H1 (cell line): ENCODE measurements around the gene APPL2. TPM values are rescaled to one million over a fixed set of nuclear protein-coding genes. Genes with fewer than 3 reads are reported as not detected.

Experiments
- CTCF ChIA-PET: fragments of 300-600 bp; sonication (Branson Sonifier 250); formaldehyde crosslinking; loops from one replicate; lab custom pipeline; 2021; ENCODE audit not compliant: partially characterized antibody; lab: Charles Lee
- POLR2A ChIA-PET: fragments of 300-600 bp; sonication (Branson Sonifier 250); formaldehyde crosslinking; loops from one replicate; lab custom pipeline; 2021; ENCODE audit warnings: inconsistent platforms; ENCODE audit not compliant: partially characterized antibody; lab: Charles Lee
- DNase-seq, 2 experiments: peaks; one replicate each; pipeline versions ENCODE4 v3.0.0 to v3.0.0-alpha.2; 2010 to 2022; ENCODE audit warnings: low spot score in 2 of 2, low read depth in 1 of 2, mixed read lengths in 1 of 2
- FAIRE-seq: peaks from 2 replicates; lab custom pipeline; 2011; peaks lifted over from hg19 to GRCh38; lab: Jason Lieb, UNC
- H2AFZ ChIP-seq: 2 replicates; pipeline ENCODE4 v1.8.1; 2012; ENCODE audit warnings: low read length, inconsistent platforms
- H2AK5ac ChIP-seq: 2 replicates; pipeline ENCODE4 v1.6.1; 2013; ENCODE audit warnings: low read depth, low read length
- H2BK120ac ChIP-seq: replicated peaks from 2 replicates; pipeline ENCODE3; 2013; ENCODE audit warnings: low read depth, low read length, inconsistent platforms
- H2BK12ac ChIP-seq: 2 replicates; pipeline ENCODE4 v1.6.1; 2013; ENCODE audit warnings: low read depth, low read length
- H2BK15ac ChIP-seq: 2 replicates; pipeline ENCODE4 v1.6.1; 2013; ENCODE audit warnings: low read length
- H2BK20ac ChIP-seq: 2 replicates; pipeline ENCODE4 v1.6.1; 2013; ENCODE audit warnings: low read length
- H2BK5ac ChIP-seq: 2 replicates; pipeline ENCODE4 v1.6.1; 2013; ENCODE audit warnings: low read depth, low read length
- H3K14ac ChIP-seq: 2 replicates; pipeline ENCODE4 v1.6.1; 2013; ENCODE audit warnings: inconsistent platforms; ENCODE audit not compliant: insufficient read length
- H3K18ac ChIP-seq: 2 replicates; pipeline ENCODE4 v1.6.1; 2013; ENCODE audit warnings: low read length; ENCODE audit errors: extremely low read depth
- H3K23ac ChIP-seq: 2 replicates; pipeline ENCODE4 v1.6.1; 2013; ENCODE audit warnings: inconsistent platforms; ENCODE audit not compliant: insufficient read length
- H3K23me2 ChIP-seq: 2 replicates; pipeline ENCODE4 v1.6.1; 2013; ENCODE audit warnings: low read depth, low read length
- H3K27ac ChIP-seq: 2 replicates; pipeline ENCODE4 v1.6.1; 2011; ENCODE audit warnings: low read depth, low read length, inconsistent platforms
- H3K27me3 ChIP-seq, 4 experiments: replicated peaks in 1 of 4; 1 replicate in 1 of 4; 2 replicates in 3 of 4; pipeline versions ENCODE4 v1.6.1 to v1.8.1; 2011 to 2013; ENCODE audit warnings: low read length in 3 of 4, mild to moderate bottlenecking in 3 of 4, inconsistent platforms in 2 of 4, mixed read lengths in 2 of 4, moderate library complexity in 1 of 4; ENCODE audit not compliant: control insufficient read depth in 3 of 4, insufficient read depth in 3 of 4; ENCODE audit errors: extremely low read depth in 1 of 4
- H3K36me3 ChIP-seq, 4 experiments: 2 replicates each; pipeline versions ENCODE4 v1.6.1 to v1.8.1; 2011 to 2013; ENCODE audit warnings: mild to moderate bottlenecking in 4 of 4, low read length in 3 of 4, moderate library complexity in 2 of 4, control low read depth in 1 of 4, inconsistent platforms in 1 of 4; ENCODE audit not compliant: insufficient read depth in 4 of 4, control insufficient read depth in 2 of 4
- H3K4ac ChIP-seq: replicated peaks from 2 replicates; pipeline ENCODE3; 2013; ENCODE audit warnings: low read length, low read depth, mixed read lengths, inconsistent platforms; ENCODE audit not compliant: insufficient read length
- H3K4me1 ChIP-seq, 4 experiments: replicated peaks in 1 of 4; 1 replicate in 1 of 4; 2 replicates in 3 of 4; pipeline versions ENCODE4 v1.6.1 to v1.8.1; 2011 to 2013; ENCODE audit warnings: low read length in 3 of 4, inconsistent platforms in 2 of 4, mixed read lengths in 1 of 4; ENCODE audit not compliant: insufficient read depth in 4 of 4, control insufficient read depth in 3 of 4
- H3K4me2 ChIP-seq, 2 experiments: 2 replicates each; pipeline versions ENCODE4 v1.6.1 to v1.8.1; 2011 to 2013; ENCODE audit warnings: low read depth in 2 of 2, low read length in 2 of 2, control low read depth in 1 of 2, inconsistent platforms in 1 of 2, mild to moderate bottlenecking in 1 of 2; ENCODE audit not compliant: insufficient read depth in 1 of 2
- H3K4me3 ChIP-seq, 4 experiments: fragments of 200-600, 300-600 bp in 1 of 4; sonication (generic), shearing (Covaris generic), sonication (Bioruptor Twin) in 1 of 4; 2 replicates each; pipeline versions ENCODE4 v1.5.1 to v1.8.1; 2011 to 2016; ENCODE audit warnings: low read length in 4 of 4, low read depth in 3 of 4, control low read depth in 2 of 4, inconsistent platforms in 2 of 4, mild to moderate bottlenecking in 2 of 4, mixed read lengths in 1 of 4, moderate library complexity in 1 of 4; ENCODE audit not compliant: insufficient read depth in 2 of 4; ENCODE audit errors: extremely low read depth in 1 of 4
- H3K56ac ChIP-seq: replicated peaks from 2 replicates; pipeline ENCODE3; 2013; ENCODE audit warnings: low read depth, mild to moderate bottlenecking, mixed read lengths, low read length, inconsistent platforms; ENCODE audit not compliant: insufficient read length
- H3K79me1 ChIP-seq: 2 replicates; pipeline ENCODE4 v1.6.1; 2013; ENCODE audit warnings: low read depth, low read length, control low read depth
- H3K79me2 ChIP-seq, 2 experiments: 2 replicates each; pipeline versions ENCODE4 v1.6.1 to v1.8.1; 2012 to 2013; ENCODE audit warnings: low read length in 2 of 2, mild to moderate bottlenecking in 2 of 2, inconsistent platforms in 1 of 2; ENCODE audit not compliant: insufficient read depth in 2 of 2, control insufficient read depth in 1 of 2
- H3K9ac ChIP-seq, 4 experiments: replicated peaks in 1 of 4; 1 replicate in 1 of 4; 2 replicates in 3 of 4; pipeline versions ENCODE4 v1.6.1 to v1.8.1; 2011 to 2013; ENCODE audit warnings: low read depth in 3 of 4, low read length in 3 of 4, control low read depth in 2 of 4, mild to moderate bottlenecking in 2 of 4, moderate library complexity in 2 of 4, inconsistent platforms in 1 of 4; ENCODE audit errors: extremely low read depth in 1 of 4
- H3K9me3 ChIP-seq, 2 experiments: 2 replicates each; pipeline versions ENCODE4 v1.6.1 to v1.8.1; 2012 to 2013; ENCODE audit warnings: mild to moderate bottlenecking in 2 of 2, moderate library complexity in 2 of 2, control low read depth in 1 of 2, inconsistent platforms in 1 of 2, low read depth in 1 of 2, low read length in 1 of 2, mixed read lengths in 1 of 2; ENCODE audit not compliant: insufficient read depth in 2 of 2
- H4K20me1 ChIP-seq, 2 experiments: replicated peaks in 1 of 2; 2 replicates each; pipeline versions ENCODE3 to v1.8.1; 2011 to 2013; ENCODE audit warnings: inconsistent platforms in 2 of 2, low read length in 2 of 2, mild to moderate bottlenecking in 1 of 2; ENCODE audit not compliant: insufficient read depth in 2 of 2, control insufficient read depth in 1 of 2
- H4K5ac ChIP-seq: 2 replicates; pipeline ENCODE4 v1.6.1; 2013; ENCODE audit warnings: low read length, low read depth, mixed read lengths, inconsistent platforms; ENCODE audit not compliant: insufficient read length
- H4K8ac ChIP-seq: 2 replicates; pipeline ENCODE4 v1.8.0; 2013; ENCODE audit warnings: mild to moderate bottlenecking, moderate library complexity, low read length, inconsistent platforms; ENCODE audit not compliant: insufficient read depth; ENCODE audit errors: extremely low read depth
- H4K91ac ChIP-seq: replicated peaks from 2 replicates; pipeline ENCODE3; 2013; ENCODE audit warnings: low read length, mixed read lengths, inconsistent platforms; ENCODE audit not compliant: insufficient read length
- TAF7 ChIP-seq: optimal IDR thresholded peaks from 2 replicates; pipeline ENCODE3; 2011; ENCODE audit warnings: low read depth, mild to moderate bottlenecking, inconsistent platforms, low read length, moderate library complexity, borderline replicate concordance
- TBP ChIP-seq: IDR thresholded peaks from 2 replicates; pipeline ENCODE4 v1.6.1; 2011; ENCODE audit warnings: low read depth, low read length, improper control_type of control experiment
- WGBS, 2 experiments: shearing (Covaris generic) in 1 of 2; methylation state at CpG; one replicate each; pipeline versions ENCODE4 v1.1.6 to v1.1.7; 2013 to 2015; ENCODE audit warnings: low lambda C conversion rate in 2 of 2, mixed read lengths in 2 of 2, inconsistent platforms in 1 of 2, low coverage in 1 of 2, missing lambda C conversion rate in 1 of 2; ENCODE audit not compliant: insufficient replicate concordance in 2 of 2, insufficient coverage in 1 of 2, insufficient read length in 1 of 2; ENCODE audit errors: extremely low coverage in 1 of 2, missing lambda C conversion rate in 1 of 2; 5-methylcytosine and 5-hydroxymethylcytosine counted together
- polyA plus RNA-seq, 7 experiments: library from polyadenylated mRNA; depleted of rRNA in 3 of 7; stranded (reverse) in 5 of 7; unstranded in 2 of 7; fragments of >200 nt in 5 of 7; fragments of 200-250 nt in 2 of 7; gene quantifications; 1 replicate in 5 of 7; 2 replicates in 1 of 7; 4 replicates in 1 of 7; pipeline versions ENCODE4 v1.2.1 to v1.2.3, GENCODE V29; 2011 to 2013; ENCODE audit warnings: missing spikeins in 2 of 7, mixed read lengths in 2 of 7
- total RNA-seq: library from RNA; stranded (reverse); fragmentation: NEBNext Ultra II Directional; extraction: Animal tissue kit (Norgen Biotek cat#: 25700); gene quantifications from 2 replicates; pipeline ENCODE4 v1.2.1, GENCODE V29; 2021

The APPL2 gene
- total and polyA plus RNA-seq, 2 of the 8 experiments (the other 6 are each of a cell fraction or from before 2014, with no cell fraction given): 8.9 to 22.9 TPM

- Histone ChIP-seq H3K18ac (no peak overlapping the region), H2AFZ (no peak overlapping the region), H2AK5ac (no peak overlapping the region), H3K56ac (no peak overlapping the region), H4K5ac (no peak overlapping the region), H2BK20ac (no peak overlapping the region), H2BK5ac (no peak overlapping the region), H3K79me1 (no peaks in the 10 kb centered on the region), H3K36me3 (no peaks in the 10 kb centered on the region), H3K79me2 (no peaks in the 10 kb centered on the region), H3K14ac (no peak overlapping the region), H4K91ac (no peak overlapping the region), H2BK15ac (no peak overlapping the region), H2BK120ac (no peak overlapping the region), H3K27me3 (no peaks in the 10 kb centered on the region), H4K20me1 (no peaks in the 10 kb centered on the region), H2BK12ac (no peak overlapping the region), H3K4me1 (no peaks in the 10 kb centered on the region), H3K27ac (no peak overlapping the region), H3K9ac (no peak overlapping the region), H3K4me2 (no peak overlapping the region)
- FAIRE-seq: no peak
- no peak for DNase-seq
- POLR2A ChIA-PET: interaction anchor here (2.4 kb wide), 1 partner anchor 18 kb away, joined by 7 read pairs; the partner anchor contains the start of gene APPL2
- WGBS, 2 experiments: 83% methylated on average over 3 of the region's 3 CpGs; no CpG with 5 or more reads in 1 of the 2 experiments
- no peak for TF ChIP-seq TBP
- TF ChIP-seq TAF7: no peak
- TF ChIP-seq, all 59 proteins: peak for 0
- Histone ChIP-seq H4K8ac (no peak overlapping the region), H3K4ac (no peak overlapping the region), H3K9me3 (0 out of 4 replicates have a peak, but pooled peaks cover 0 to 2% of the 10 kb centered on the region in 2 experiments), H3K4me3 (no peak overlapping the region), H3K23ac (no peak overlapping the region), H3K23me2 (no peaks in the 10 kb centered on the region; the same call in 1 of the 2 replicates)
- CTCF ChIA-PET: interaction anchor here (1.1 to 1.2 kb wide), 2 partner anchors 15 to 23 kb away, joined by 3 to 4 read pairs; no protein-coding TSS in a partner anchor
Measured at GRCh38 chr12:105253866-105254513, 18.0 kb upstream of the APPL2 start.
